Limb (tissue), 2 donors: ENCODE measurements around the gene CD22.
"Not testable (repeated sequence)": the region's sequence is repeated elsewhere in the genome, so short reads cannot be mapped to it uniquely, and the experiment has no call there.

ENCODE experiments used
- DNase-seq, 2 donors: peaks; one replicate each; pipeline ENCODE4 v3.0.0-alpha.2; 2016; ENCODE audit errors: extremely low spot score in 2 of 2

CD22 gene

GRCh38 chr19:35328851-35329285, at the start of gene CD22:
Gene CD22, plus strand, starts transcription at chr19:35329187. Its CDS starts 2,854 bp downstream, at chr19:35332041.
- DNase-seq = no peak

- DNase-seq = no peak
These were observed 49.6 kb upstream of the CD22 start for GRCh38 chr19:35279374-35279773.

DNA sequence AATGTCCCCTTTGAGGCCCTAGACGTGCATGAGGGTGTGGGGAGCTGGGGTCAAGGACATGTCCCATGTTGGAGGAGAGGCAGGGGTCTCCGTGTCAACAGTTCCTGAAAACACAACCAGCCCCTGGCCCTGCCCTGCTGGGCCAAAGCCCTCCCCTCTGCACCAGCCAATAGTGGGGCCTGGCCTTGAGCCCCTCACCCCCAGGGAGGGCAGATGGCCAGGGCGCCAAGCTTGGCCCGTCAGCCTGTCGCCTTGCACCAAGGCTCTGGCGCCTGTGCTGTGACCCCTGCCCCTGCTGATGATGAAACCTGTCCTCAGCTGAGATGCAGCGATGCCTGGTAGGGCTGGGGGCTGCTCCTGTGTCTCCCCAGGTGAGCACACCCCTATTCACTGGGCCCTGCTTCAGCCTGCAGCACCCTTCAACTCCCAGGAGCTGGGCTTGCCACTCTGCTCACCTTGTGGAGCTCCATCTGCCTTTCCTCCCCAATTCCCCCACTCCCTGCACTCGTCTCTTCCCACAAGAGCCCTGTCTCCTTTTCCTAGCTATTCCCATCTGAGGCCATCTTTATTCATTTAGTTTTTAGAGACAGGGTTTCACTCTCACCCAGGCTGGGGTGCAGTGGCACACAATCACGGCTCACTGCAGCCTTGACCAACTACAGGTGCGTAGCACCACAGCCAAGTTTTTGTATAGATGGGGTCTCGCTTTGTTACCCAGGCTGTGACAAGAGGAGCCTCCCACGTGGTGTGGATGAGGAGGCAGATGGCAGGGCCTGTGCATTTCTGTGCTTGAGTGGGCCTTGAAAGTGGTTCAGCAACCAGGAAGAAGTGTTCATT, 48.8 kb upstream of the CD22 start:
- no peak for DNase-seq

DNA sequence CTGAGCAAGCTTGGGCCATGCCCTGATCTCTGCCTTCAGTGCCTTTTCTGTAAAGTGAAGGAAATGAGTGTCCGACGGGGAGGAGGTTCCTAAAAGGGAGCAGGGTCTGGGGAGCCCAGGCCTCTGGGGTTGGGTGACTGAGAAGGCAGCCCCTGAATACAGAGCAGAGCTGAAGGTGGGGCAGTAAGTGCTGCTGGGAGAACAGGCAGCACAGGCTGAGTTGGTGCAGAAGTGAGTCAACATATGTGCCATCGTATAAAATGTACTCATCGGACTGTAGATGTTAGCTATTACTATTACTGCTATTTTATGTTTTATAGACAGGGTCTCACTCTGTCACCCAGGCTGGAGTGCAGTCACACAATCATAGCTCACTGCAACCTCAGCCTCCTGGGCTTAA, 47.7 kb upstream of the CD22 start:
- no peak for DNase-seq

DNA sequence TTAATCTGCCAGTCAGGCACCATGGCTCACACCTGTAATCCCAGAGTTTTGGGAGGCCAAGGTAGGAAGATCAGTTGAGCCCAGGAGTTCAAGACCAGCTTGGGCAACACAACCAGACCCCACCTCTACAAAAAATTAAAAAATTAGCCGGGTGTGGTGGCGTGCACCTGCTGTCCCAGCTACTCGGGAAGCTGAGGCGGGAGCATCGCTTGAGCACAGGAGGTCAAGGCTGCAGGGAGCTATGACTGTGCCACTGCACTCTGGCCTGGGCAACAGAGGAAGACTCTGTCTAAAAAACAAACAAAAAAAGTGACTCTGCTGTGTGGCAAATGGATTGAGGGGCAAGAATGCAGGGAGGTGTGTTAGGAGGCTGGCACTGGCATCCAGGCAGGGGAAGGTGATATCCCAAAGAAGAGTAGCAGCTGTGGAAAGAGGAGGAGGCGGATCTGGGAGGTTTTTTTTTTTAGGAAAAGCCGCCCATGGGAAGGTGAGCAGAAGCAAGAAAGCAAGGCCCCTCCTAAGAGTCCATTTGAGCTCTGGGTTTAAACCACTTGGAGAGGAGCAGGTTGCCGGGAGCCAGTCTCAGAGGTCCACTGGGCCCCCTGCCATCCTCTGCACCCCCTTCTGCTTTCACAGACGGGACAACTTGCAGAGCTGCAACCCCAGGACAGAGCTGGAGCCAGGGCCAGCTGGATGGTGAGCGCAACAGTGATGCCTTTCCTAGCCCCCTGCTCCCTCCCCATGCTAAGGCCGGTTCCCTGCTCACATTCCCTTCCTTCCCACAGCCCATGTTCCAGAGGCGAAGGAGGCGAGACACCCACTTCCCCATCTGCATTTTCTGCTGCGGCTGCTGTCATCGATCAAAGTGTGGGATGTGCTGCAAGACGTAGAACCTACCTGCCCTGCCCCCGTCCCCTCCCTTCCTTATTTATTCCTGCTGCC, 44.6 kb upstream of the CD22 start:
- no peak for DNase-seq

DNA sequence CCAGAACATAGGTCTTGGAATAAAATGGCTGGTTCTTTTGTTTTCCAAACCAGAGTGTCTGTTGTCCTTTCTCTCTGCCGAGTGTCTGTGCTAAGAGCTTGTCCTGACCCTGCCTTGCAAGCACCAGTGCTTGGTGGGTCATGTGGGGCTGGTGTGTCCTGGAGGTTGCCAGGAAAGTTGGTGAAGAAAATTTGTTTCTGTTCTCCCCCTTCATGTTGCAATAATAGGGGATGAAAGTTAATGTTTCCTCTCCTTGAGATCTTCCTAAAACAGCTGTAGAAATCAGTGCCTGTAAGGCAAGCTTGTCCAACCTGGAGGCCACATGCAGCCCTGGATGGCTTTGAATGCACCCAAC, 43.9 kb upstream of the CD22 start:
- DNase-seq = no peak

GRCh38 chr19:35285465-35285864, 43.5 kb upstream of the CD22 start:
- not testable (repeated sequence) for DNase-seq

- DNase-seq = not testable (repeated sequence)
These were observed 42.9 kb upstream of the CD22 start for GRCh38 chr19:35286101-35286500.

DNA sequence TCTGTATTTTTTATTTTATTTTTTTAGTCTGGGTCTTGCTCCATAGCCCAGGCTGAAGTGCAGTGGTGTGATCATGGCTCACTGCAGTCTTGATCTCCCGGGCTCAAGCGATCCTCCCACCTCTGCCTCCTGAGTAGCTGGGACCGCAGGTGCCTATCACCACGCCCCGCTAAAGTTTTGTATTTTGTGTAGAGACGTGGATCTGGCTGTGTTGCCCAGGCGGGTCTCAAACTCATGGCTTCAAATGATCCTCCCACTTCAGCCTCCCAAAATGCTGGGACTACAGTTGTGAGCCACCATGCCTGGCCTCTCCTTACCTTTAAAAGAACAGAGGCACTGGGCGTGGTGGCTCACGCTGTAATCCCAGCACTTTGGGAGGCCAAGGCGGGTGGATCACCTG, 41.3 kb upstream of the CD22 start:
- no peak for DNase-seq

DNA sequence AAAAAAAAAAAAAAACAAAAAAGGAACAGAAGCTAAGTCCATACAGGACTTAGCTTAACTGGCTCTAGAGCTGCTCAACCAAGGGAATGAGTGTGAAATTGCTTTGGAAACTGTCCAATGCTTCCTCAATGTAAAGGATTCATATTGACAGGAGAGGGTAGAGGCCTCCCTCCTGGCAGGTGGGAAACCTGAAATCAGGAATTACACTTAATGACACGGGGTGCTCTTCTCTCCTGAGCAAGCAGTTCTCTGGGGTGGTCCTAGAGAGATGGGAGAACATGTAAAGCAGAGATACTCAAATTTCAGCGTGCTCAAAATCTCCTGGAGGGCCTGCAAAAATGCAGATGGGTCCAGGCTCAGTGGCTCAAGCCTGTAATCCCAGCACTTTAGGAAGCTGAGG, 40.7 kb upstream of the CD22 start:
- no peak for DNase-seq

GRCh38 chr19:35288906-35289305, 40.1 kb upstream of the CD22 start:
- no peak for DNase-seq

DNA sequence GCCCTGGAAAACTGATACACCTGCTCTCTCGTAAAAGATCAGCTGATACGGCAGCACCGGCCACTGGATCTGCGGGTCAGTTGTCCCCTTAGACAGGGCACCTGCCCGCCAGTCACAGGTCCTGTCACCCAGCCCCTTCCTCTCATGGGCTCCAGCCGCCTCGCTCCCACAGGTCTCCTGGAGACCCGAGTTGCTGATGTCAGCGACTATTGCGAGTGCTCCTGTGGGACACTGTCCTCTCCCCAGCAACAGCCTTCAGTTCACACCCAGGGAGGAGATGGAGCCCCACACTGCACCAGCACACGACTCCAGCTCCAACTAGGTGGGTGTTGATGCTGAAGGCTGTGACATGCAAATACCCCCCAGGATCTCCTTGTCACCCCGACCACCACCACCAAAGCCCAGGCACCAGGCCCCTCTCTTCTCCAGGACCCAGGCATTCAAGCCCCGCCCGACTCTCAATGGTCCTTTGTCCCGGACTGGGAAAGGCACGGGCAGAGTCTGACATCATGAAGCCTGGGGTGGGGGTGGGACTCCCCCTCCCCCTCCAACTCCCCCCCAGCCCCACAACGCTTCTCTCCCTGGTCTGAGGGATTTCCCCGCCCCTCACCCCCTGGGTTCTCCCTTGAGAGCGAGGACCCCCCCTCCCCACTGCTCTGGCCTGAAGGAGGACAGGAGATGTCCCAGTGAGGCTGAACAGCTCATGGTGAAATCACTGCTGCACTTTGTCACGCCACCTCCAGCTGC, 38.4 kb upstream of the CD22 start:
- no peak for DNase-seq

DNA sequence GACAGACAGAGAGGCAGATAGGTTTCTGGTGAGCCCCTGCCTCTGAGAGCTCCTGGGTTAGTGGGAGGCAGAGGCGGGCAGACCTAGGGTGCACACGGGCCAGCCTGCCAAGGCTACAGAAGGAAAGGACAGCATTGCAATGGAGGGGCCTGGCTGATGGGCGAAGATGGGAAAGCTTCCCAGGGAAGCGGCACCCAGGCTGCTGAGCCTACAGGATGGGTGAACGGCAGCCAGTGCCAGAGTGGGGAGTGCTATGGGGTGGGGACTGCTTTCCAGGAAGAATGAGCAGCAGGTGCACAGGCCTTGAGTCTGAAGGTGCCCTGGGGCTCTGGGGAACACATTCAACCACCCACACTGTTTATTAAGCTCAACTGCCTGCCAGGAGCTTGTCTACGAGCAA, 37.7 kb upstream of the CD22 start:
- no peak for DNase-seq

- DNase-seq = no peak
These were observed 37.1 kb upstream of the CD22 start, which contains the start of gene MAG for GRCh38 chr19:35291916-35292315. Gene MAG, plus strand, starts transcription at chr19:35292161. Its CDS starts 3,248 bp downstream, at chr19:35295409.

DNA sequence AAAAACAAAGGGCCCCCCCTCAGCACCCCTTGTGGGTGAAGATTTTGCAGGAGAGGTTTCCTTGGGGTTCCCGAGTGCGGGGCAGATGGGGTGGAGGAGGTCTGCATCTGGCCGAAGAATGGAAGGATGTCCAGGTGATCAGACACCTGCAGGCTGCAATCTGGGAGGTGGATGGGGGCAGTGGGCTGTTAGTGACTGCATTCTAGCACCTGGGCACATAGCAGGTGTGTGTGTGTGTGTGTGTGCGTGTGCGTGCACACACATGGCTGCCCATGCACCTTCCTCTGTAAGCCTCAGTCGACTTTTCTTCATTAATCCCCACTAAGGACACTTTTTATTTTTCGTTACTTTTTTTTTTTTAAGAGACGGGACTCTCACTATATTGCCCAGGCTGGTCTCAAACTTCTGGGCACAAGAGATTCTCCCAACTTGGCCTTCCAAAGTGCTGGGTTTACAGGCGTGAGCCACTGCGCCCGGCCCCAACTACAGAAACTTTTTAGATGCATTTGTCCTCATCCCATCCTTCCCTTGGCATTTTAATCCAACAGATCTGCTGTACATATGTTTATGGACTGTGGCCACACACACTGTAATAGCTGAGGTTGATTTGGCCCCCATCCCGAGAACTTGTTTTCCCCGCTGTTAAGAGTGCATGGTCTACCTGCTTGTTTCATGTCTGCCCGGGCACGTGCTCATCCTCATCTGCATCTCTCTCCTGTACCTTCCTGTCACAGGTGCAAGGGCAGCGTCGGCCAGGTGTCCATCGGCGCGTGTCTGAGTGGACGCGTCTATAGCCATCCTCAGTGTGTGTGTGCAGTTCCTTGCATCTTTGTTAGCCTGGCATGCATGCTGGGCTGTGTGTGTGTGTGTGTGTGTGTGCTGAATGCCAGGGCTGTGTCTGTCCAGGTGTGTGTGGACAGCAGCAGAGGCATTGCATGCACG, 36.3 kb upstream of the CD22 start:
- DNase-seq = no peak

DNA sequence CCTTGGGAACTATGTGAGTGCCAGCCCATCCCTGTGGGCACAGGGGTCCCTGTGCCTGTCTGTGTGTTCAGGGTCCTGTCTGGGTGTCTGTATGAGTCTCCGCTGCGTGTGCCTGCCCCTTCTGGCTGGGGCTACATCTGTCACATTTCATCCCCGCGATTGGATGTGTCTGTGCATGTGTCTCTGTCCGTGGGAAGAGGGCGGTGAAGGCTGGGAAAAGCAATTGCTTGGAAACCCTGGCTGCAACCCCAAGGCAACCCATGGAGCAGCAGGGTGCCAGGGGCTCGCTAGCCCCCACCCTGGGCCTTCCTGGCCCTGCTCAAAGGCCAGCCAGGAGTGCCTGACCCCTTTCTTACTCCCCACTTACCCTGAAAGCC, 35.6 kb upstream of the CD22 start:
- DNase-seq = no peak

GRCh38 chr19:35293808-35294207, 35.2 kb upstream of the CD22 start:
- DNase-seq = no peak

DNA sequence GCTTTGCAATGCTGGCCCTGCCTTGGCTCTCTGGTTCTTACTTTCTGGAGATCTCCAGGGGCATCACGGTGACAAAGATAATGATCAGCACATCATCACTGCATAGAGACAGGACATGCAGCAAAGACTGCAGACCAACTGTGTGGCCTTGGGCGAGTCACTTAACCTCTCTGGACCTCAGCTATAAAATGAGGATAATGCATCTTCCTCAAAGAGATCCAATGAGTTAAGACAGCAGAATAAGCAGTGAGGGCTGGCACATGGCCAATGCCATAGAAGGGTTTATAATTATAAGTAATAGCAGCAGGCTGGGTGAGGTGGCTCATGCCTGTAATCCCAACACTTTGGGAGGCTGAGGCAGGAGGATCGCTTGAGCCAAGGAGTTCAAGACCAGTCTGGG, 34.7 kb upstream of the CD22 start:
- no peak for DNase-seq

GRCh38 chr19:35294859-35295791, 33.9 kb upstream of the CD22 start:
- DNase-seq = no peak
